Urinary bladder (tissue), 4 donors: ENCODE data around the gene BAIAP2L2. TPM values are rescaled to one million over a fixed set of nuclear protein-coding genes. Genes with fewer than 3 reads are reported as not detected.
A peak's percentile ranks its signal among the peaks of the same experiment; 100 is the strongest.
"Not testable (repeated sequence)": the region's sequence is repeated elsewhere in the genome, so short reads cannot be mapped to it uniquely, and the experiment has no call there.

ENCODE experiments used
- DNase-seq: peaks from one replicate; pipeline ENCODE4 v3.0.0-alpha.2; 2015; ENCODE audit errors: extremely low spot score
- H3K27ac ChIP-seq: one replicate; pipeline ENCODE4 v1.5.1; 2013; ENCODE audit warnings: low read depth, mild to moderate bottlenecking, moderate library complexity
- H3K36me3 ChIP-seq: one replicate; pipeline ENCODE4 v1.6.1; 2013; ENCODE audit warnings: mild to moderate bottlenecking, moderate library complexity; ENCODE audit not compliant: insufficient read depth
- H3K4me1 ChIP-seq: one replicate; pipeline ENCODE4 v1.6.1; 2013; ENCODE audit warnings: mild to moderate bottlenecking, moderate library complexity; ENCODE audit not compliant: insufficient read depth
- H3K4me3 ChIP-seq: one replicate; pipeline ENCODE4 v1.5.1; 2013; ENCODE audit warnings: low read depth, low read length
- WGBS: extraction: QIAGEN DNeasy Blood & Tissue Kit; methylation state at CpG from one replicate; pipeline ENCODE4 v1.1.7; 2013; 5-methylcytosine and 5-hydroxymethylcytosine counted together
- polyA plus RNA-seq: library from polyadenylated mRNA; stranded (reverse); fragments of 200-250 nt; gene quantifications from one replicate; pipeline ENCODE4 v1.2.3, GENCODE V29; 2013
- total RNA-seq: library from RNA; depleted of rRNA; stranded (reverse); fragments of >200 nt; gene quantifications from one replicate; pipeline ENCODE4 v1.2.3, GENCODE V29; 2014
- donor health status: healthy with polysubstance abuse.
- donor health status: healthy.

Gene BAIAP2L2
- total and polyA plus RNA-seq, 2 donors: 0.42 TPM; not detected in 1

DNA sequence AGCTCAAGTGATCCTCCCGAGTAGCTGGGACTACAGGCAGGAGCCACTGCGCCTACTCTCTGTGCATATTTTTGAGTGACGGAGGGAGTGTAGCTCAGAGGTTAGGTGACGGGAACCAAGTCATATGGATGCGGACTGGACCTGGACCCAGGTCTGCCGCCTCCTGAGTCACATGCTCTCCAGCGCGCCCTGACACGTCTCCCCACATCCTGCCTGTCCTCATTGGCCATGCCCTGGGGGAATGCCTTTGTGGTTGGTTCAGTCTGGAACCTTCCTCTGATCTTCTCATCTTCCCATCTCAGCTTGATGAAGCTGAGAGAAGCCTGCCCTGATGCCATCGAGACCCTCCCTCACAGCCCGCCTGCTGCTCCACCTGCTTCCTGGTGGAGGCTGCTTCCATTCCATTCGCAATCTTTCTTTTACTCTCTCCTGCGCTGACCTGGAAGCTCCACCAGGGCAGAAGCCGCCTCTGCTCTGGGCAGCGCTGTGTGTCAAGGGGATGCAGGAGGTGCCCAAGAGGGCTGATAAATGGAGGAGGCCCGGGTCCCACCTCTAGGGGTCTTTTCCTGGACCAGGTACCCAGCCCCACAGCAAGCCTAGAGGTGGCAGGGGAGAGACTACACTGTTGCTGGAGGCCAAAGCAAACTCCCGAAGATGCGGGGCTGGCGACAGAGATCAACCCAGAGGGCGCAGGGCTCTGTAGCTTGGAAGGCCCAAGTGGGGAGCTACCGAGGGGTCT, 13.9 kb upstream of the BAIAP2L2 start:
- Histone ChIP-seq H3K36me3 (no peaks in the 10 kb centered on the region), H3K4me3 (no peak overlapping the region), H3K4me1 (no peaks in the 10 kb centered on the region), H3K27ac (no peak overlapping the region)
- DNase-seq: no peak
- WGBS: 91% methylated on average over 21 of the region's 21 CpGs

GRCh38 chr22:38122616-38123015, 12.1 kb upstream of the BAIAP2L2 start:
- Histone ChIP-seq H3K4me1 (no peaks in the 10 kb centered on the region), H3K36me3 (no peaks in the 10 kb centered on the region), H3K27ac (no peak overlapping the region), H3K4me3 (no peak overlapping the region)
- no peak for DNase-seq
- 84% methylated on average over 6 of the region's 6 CpGs for WGBS

GRCh38 chr22:38120359-38121110, 10.1 kb upstream of the BAIAP2L2 start:
- Histone ChIP-seq H3K27ac (no peak overlapping the region), H3K4me1 (no peaks in the 10 kb centered on the region), H3K4me3 (no peak overlapping the region), H3K36me3 (no peaks in the 10 kb centered on the region)
- WGBS: 90% methylated on average over 28 of the region's 28 CpGs
- DNase-seq: no peak

- H3K4me1 ChIP-seq, DNase-seq, H3K27ac ChIP-seq, H3K36me3 ChIP-seq, H3K4me3 ChIP-seq: not testable (repeated sequence)
- WGBS: 96% methylated on average over 2 of the region's 2 CpGs
Observed at GRCh38 chr22:38118747-38119146, 8.3 kb upstream of the BAIAP2L2 start.

- DNase-seq: no peak
- 93% methylated on average over 3 of the region's 3 CpGs for WGBS
- Histone ChIP-seq H3K4me3 (no peak overlapping the region), H3K4me1 (no peaks in the 10 kb centered on the region), H3K27ac (no peak overlapping the region), H3K36me3 (no peaks in the 10 kb centered on the region)
Observed at GRCh38 chr22:38118182-38118581, 7.7 kb upstream of the BAIAP2L2 start.

GRCh38 chr22:38117556-38117955, 7.1 kb upstream of the BAIAP2L2 start:
- not testable (repeated sequence) for H3K36me3 ChIP-seq, H3K4me3 ChIP-seq, H3K27ac ChIP-seq, DNase-seq, H3K4me1 ChIP-seq
- WGBS: 92% methylated on average over 10 of the region's 10 CpGs

- H3K36me3 ChIP-seq: no peaks in the 10 kb centered on the region
- no peak overlapping the region for H3K27ac ChIP-seq
- 96% methylated on average over 31 of the region's 31 CpGs for WGBS
- H3K4me1 ChIP-seq: no peaks in the 10 kb centered on the region
- no peak overlapping the region for H3K4me3 ChIP-seq
- no peak for DNase-seq
Observed at GRCh38 chr22:38115423-38116205, 5.1 kb upstream of the BAIAP2L2 start.

GRCh38 chr22:38114484-38115398, 4.3 kb upstream of the BAIAP2L2 start:
- Histone ChIP-seq H3K27ac (no peak overlapping the region), H3K4me3 (no peak overlapping the region), H3K36me3 (no peaks in the 10 kb centered on the region), H3K4me1 (no peaks in the 10 kb centered on the region)
- 51% methylated on average over 32 of the region's 32 CpGs for WGBS
- peak; percentile 26 for DNase-seq

- 93% methylated on average over 22 of the region's 22 CpGs for WGBS
- Histone ChIP-seq H3K4me3 (no peak overlapping the region), H3K4me1 (no peaks in the 10 kb centered on the region), H3K36me3 (no peaks in the 10 kb centered on the region), H3K27ac (no peak overlapping the region)
- no peak for DNase-seq
Observed at GRCh38 chr22:38112381-38112780, 1.9 kb upstream of the BAIAP2L2 start.

GRCh38 chr22:38111925-38112355, 1.5 kb upstream of the BAIAP2L2 start:
- no peak overlapping the region for H3K4me3 ChIP-seq
- DNase-seq: no peak
- no peaks in the 10 kb centered on the region for H3K4me1 ChIP-seq
- H3K36me3 ChIP-seq: no peaks in the 10 kb centered on the region
- H3K27ac ChIP-seq: no peak overlapping the region
- 82% methylated on average over 11 of the region's 11 CpGs for WGBS

DNA sequence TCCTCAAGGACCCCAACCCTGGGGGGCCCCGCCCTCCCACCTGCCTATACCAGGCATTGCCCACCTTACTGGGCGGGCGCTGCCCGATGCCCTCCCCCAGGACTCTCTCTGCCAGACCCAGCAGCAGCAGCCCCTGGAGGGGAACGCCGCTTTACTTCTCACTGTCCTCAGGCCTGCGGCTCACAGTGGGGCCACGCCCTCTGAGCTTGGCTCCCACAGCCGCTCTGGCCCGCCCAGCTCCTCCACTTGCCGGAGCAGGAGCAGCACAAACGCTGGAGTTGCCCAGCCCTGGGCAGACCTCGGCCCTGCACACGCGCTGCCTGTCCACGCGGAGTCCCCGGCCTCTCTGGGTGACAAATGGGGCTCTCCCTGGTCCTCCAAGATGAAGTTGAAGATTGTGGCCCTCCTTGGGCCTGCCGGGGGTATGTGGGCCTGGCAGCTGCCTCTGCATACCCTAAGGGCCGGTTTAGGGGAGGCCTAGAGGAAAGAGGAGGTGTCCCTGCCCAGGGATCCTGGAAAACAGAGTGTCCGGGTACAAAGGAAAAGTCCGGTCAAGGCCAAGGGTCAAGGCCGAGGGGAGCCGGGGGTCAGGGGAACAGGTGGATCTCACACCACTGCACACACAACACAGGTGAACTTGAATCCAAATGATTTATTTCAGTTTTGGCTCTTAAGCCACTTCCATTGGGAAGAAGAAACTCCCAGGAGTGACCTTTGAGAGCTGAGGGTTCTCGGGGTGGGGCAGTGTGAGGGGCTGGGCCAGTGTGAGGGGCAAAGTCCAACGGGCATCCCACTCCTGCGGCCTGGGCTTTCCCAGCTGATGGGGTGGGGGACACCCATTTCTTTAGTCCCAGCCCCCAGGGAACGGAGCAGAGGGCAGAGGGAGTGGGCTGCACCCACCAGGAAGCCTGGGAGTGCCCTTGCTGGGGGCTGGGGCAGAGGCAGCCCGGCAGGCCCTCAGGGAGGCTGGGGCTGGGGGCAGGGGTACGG, 674 bp upstream of the BAIAP2L2 start:
- no peaks in the 10 kb centered on the region for H3K36me3 ChIP-seq
- H3K4me1 ChIP-seq: no peaks in the 10 kb centered on the region
- no peak overlapping the region for H3K27ac ChIP-seq
- WGBS: 80% methylated on average over 30 of the region's 30 CpGs
- no peak overlapping the region for H3K4me3 ChIP-seq
- DNase-seq: no peak

- 91% methylated on average over 22 of the region's 22 CpGs for WGBS
- no peak for DNase-seq
- H3K4me1 ChIP-seq: no peaks in the 10 kb centered on the region
Observed at GRCh38 chr22:38109371-38110001, 998 bp downstream of the BAIAP2L2 start.

More at GRCh38 chr22:38109371-38110001, 998 bp downstream of the BAIAP2L2 start:
- H3K36me3 ChIP-seq: no peaks in the 10 kb centered on the region
- no peak overlapping the region for H3K27ac ChIP-seq
- H3K4me3 ChIP-seq: no peak overlapping the region
